GM11168 (cell line): ENCODE data around the gene TMEM89.

ENCODE experiments used
- in situ Hi-C: fragments of 300-500 bp; cut with MboI; formaldehyde crosslinking; loops from one replicate; pipeline ENCODE4 v1.12.0; 2022; ENCODE audit warnings: low sequenced_read_pairs; ENCODE audit not compliant: unreplicated experiment

The TMEM89 gene

GRCh38 chr3:48621461-48621869, at the start of gene TMEM89:
Gene TMEM89 (minus strand): TSS chr3:48621769. CDS start chr3:48621756, 13 bp downstream.
- in situ Hi-C loops: no loop called here

GRCh38 chr3:48664929-48665328, 43.4 kb upstream of the TMEM89 start:
- in situ Hi-C loops: no loop called here

GRCh38 chr3:48664313-48664644, 42.7 kb upstream of the TMEM89 start:
- in situ Hi-C loops: no loop called here

- in situ Hi-C loops: no loop called here
These were observed 42.1 kb upstream of the TMEM89 start for GRCh38 chr3:48663489-48664312.

- in situ Hi-C loops: no loop called here
These were observed 41.4 kb upstream of the TMEM89 start, which contains the start of gene CELSR3 for GRCh38 chr3:48662753-48663488. Gene CELSR3 (minus strand): TSS chr3:48662886. CDS start chr3:48662634, 252 bp downstream.

GRCh38 chr3:48662145-48662752, 40.7 kb upstream of the TMEM89 start:
- in situ Hi-C loops: no loop called here

- in situ Hi-C loops: no loop called here
These were observed 40.1 kb upstream of the TMEM89 start for GRCh38 chr3:48661501-48662144.

GRCh38 chr3:48660800-48661400, 39.3 kb upstream of the TMEM89 start:
- in situ Hi-C loops: no loop called here

GRCh38 chr3:48656841-48657281, 35.3 kb upstream of the TMEM89 start:
- in situ Hi-C loops: no loop called here

GRCh38 chr3:48656061-48656840, 34.7 kb upstream of the TMEM89 start:
- in situ Hi-C loops: no loop called here

GRCh38 chr3:48655606-48656005, 34.0 kb upstream of the TMEM89 start:
- in situ Hi-C loops: no loop called here

GRCh38 chr3:48655063-48655462, 33.5 kb upstream of the TMEM89 start:
- in situ Hi-C loops: no loop called here

GRCh38 chr3:48652923-48653715, 31.6 kb upstream of the TMEM89 start:
- in situ Hi-C loops: no loop called here

GRCh38 chr3:48651771-48652170, 30.2 kb upstream of the TMEM89 start:
- in situ Hi-C loops: no loop called here

GRCh38 chr3:48650723-48651122, 29.2 kb upstream of the TMEM89 start:
- in situ Hi-C loops: no loop called here

- in situ Hi-C loops: no loop called here
These were observed 26.8 kb upstream of the TMEM89 start for GRCh38 chr3:48648188-48648850.

GRCh38 chr3:48647714-48648113, 26.1 kb upstream of the TMEM89 start:
- in situ Hi-C loops: no loop called here
